ENCODE data around the gene STRA8.

The STRA8 gene

GRCh38 chr7:135271255-135271615 is 37.6 kb downstream of the STRA8 start:
- DNase-seq, result no peak

- no peak for DNase-seq
Observed at GRCh38 chr7:135272303-135272702, 38.7 kb downstream of the STRA8 start.

- DNase-seq, result no peak
Observed at GRCh38 chr7:135273581-135273980, 39.9 kb downstream of the STRA8 start.

GRCh38 chr7:135274495-135275268 is 41.0 kb downstream of the STRA8 start:
- DNase-seq, result peak; percentile 51 to 57

- DNase-seq, result no peak
Observed at GRCh38 chr7:135275971-135276580, 42.4 kb downstream of the STRA8 start.

DNA sequence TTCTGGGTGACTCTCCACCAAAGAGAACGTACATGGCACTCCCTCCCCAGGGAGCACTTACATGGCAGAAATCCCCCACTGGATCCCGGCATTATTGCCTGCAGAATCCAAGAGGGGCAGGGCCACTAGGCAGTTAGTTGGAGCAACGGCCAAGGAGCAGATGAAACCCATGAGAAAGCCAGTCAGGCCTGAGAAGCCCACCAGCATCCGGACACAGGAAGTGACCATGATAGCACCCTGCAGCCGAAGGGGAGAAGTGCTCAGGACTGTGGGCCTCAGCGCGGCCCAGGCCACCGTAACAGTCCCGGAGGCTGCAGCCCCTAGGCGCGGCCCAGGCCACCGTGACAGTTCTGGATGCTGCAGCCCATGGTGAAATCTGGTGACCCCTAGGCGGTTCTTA is 43.5 kb downstream of the STRA8 start:
- no peak for DNase-seq

GRCh38 chr7:135281363-135281949 is 47.8 kb downstream of the STRA8 start:
- peak; percentile 64 to 68 for DNase-seq

DNA sequence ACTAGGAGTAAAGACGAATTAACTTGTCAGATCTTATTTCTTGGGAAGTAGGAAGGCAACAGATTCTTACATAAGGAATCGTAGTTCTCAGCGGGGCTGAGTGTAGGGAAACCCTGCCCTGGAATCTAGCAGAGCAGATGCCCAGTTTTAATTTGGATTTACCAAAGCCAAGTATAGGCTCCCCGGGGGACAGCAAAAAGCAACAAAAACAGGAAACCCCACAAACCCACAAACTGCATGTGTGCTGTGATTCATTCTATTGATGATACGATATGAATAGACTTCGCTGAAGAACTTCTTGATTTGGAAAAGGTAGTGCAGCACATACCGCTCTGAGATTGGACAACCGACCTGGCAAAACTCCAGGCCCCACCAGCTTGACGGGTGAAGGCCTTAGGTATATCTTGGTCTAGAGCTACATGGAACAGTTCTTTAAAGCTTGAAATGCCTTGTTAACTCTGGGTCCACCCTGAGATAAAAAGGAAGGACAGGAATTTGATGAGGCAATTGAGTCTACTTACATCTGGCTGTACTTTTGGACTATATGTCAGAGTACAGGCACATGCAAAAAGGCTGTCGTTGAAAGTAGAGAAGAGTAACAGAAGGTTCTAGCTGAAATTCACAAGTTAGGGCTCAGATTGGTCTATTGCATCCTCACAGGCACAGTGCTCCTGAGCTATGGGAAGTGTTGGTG is 49.1 kb downstream of the STRA8 start:
- no peak for DNase-seq

GRCh38 chr7:135283959-135284638 is 50.5 kb downstream of the STRA8 start:
- DNase-seq, result no peak

DNA sequence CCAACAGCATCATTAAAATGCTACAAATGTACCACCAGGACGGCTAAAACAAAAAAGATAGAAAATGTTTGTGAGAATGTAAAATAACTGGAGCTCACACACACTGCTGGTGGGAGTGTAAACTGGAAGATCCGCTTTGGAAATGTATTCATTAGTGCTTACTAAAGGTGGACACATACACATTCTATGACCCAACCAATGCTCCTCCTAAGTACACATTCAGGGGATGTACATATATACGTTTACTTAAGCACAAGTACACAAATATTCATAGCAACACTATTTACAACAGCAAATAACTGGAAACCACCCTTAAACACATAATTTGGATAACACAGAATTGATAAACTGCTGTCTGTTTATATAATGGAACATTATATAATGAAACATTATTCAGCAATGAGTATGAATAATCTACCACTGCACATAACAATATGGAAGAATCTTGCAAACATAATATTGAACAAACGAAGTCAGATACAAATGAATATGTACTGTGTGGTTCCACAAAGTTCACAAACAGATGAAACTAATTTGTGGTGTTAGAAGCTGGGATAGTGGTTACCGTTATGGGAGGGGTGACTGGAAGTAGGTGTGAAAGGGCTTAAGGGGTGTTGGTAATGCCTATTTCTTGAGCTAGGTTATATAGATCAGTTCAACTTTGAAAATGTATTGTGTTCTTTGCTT is 52.1 kb downstream of the STRA8 start:
- no peak for DNase-seq

DNA sequence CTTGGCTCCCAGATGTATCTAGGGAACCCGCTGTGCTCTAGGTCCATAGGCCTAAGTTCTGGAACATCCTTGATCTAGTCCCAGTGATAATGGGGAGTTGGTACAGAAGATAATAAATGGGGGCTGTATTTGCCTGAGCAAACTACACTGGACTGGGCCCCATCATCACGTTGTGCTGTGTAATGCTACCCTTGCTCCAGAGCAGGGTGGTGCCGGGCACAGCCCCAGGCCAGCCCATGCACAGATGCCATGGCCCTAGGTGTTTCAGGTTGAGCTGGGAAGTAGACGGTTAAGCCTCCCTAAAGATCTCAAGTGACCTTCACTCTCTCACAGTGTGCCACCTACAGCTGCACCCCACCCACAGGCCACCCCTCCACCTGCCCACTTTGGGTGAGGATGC is 53.2 kb downstream of the STRA8 start:
- DNase-seq, result no peak

DNA sequence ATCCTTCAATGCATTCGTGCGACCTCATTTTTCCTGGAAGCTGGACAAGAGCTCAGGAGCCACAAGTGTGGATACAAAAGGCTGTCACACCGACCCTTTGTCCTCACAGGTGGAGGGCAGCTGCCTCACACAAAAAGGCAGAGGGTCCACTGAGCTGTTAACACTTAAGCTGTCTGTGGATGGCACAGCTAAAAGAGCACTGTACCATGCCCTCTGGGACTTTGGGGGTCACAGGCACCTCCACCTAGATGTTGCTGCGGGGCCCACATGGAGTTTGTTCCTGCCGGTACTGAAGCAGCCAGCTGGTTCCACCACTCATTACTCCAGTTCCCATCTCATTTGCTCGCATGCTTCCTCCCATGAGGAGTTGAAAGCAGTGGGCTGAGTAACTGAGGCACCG is 57.0 kb downstream of the STRA8 start:
- DNase-seq, result no peak

- DNase-seq, result no peak
Observed at GRCh38 chr7:135291809-135292253, 58.2 kb downstream of the STRA8 start.

DNA sequence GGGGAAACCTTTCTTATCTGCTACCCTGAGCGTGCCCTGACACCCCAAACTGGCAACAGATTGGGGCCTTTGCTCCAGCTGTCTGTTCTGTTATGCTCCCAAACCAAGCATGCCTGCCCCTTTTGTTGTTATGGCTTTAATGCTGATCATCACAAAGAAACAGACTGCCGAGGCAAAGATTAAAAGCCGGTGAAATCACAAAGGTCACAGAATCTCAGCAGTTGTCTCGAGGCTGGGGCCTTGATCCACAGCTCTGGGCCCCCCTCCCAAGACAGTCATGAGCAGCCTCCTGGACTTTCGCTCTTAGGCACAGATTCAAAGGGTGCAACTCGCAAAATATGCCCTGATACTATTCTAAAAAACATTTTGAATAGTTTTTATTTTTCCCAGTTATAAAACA is 65.6 kb downstream of the STRA8 start:
- DNase-seq, result no peak

DNA sequence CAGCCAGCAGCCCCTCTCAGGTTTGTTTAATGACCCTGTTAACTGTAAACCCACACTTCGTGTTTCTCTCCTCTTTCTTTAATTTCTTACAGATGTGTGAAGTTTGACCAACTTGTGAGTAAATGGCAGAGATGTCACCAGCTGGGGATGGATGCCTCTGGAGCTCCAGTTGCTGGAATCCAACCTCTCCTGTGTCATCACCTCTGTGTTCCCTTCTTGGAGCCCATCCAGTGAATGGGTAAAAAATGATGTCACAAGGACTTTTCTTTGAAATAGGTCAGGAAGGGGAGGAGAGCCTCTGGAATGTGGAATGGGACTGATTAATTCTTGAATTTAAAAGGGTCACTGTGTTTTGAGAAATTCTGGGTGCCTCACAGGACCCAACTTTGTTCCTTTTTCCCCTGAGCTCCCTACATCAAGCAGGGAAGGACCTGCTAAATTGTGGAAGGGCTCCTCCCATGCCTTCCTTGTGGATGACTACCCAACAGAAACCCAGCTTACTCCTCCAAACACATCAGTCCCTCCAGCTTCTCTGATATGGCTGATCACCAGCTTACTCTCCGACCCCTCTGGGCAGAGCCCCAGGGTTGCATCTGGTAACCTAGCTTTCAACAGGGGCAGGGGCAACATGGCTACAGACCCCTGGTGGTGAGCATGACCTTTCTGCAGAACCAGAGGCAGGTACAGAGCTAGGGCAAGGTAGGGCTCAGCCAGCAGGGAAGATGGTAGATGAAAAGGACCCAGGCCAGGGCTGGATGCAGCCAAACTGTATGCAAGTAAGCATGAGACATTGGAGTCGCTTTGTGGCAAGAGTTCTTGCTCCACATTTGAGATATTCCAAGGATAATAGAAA is 67.5 kb downstream of the STRA8 start:
- DNase-seq, result no peak

Data from AML-193 (cell line).